ENCODE measurements around the gene PAX2.

The PAX2 gene

GRCh38 chr10:100800931-100801330 is 55.5 kb downstream of the PAX2 start:
- no peaks in the 10 kb centered on the region for H3K27me3 ChIP-seq
- H4K20me1 ChIP-seq: no peaks in the 10 kb centered on the region
- no peaks in the 10 kb centered on the region for H3K36me3 ChIP-seq
- no peak overlapping the region for H3K27ac ChIP-seq
- TF ChIP-seq Cebpa-rat (IDR thresholded peaks at IDR 0.05): no peak
- no peaks in the 10 kb centered on the region for H3K4me1 ChIP-seq
- no peak overlapping the region for H3K9ac ChIP-seq
- no peaks in the 10 kb centered on the region for H3K9me3 ChIP-seq
- no peak overlapping the region for H3K4me2 ChIP-seq
- H3K4me3 ChIP-seq: no peak overlapping the region

- no peaks in the 10 kb centered on the region for H3K4me1 ChIP-seq
- no peaks in the 10 kb centered on the region for H3K27me3 ChIP-seq
- TF ChIP-seq Cebpa-rat (IDR thresholded peaks at IDR 0.05): no peak
Observed at GRCh38 chr10:100802196-100802595, 56.8 kb downstream of the PAX2 start.

GRCh38 chr10:100802607-100803006 is 57.2 kb downstream of the PAX2 start:
- H3K27me3 ChIP-seq: no peaks in the 10 kb centered on the region
- H3K27ac ChIP-seq: no peak overlapping the region
- no peaks in the 10 kb centered on the region for H4K20me1 ChIP-seq
- H3K9ac ChIP-seq: no peak overlapping the region
- H3K4me3 ChIP-seq: no peak overlapping the region
- H3K4me2 ChIP-seq: no peak overlapping the region
- H3K4me1 ChIP-seq: no peaks in the 10 kb centered on the region
- H3K36me3 ChIP-seq: no peaks in the 10 kb centered on the region
- TF ChIP-seq Cebpa-rat (IDR thresholded peaks at IDR 0.05): no peak
- H3K9me3 ChIP-seq: no peaks in the 10 kb centered on the region

More at GRCh38 chr10:100802196-100802595, 56.8 kb downstream of the PAX2 start:
- no peaks in the 10 kb centered on the region for H3K9me3 ChIP-seq
- H3K9ac ChIP-seq: no peak overlapping the region
- H3K27ac ChIP-seq: no peak overlapping the region
- no peaks in the 10 kb centered on the region for H4K20me1 ChIP-seq
- no peaks in the 10 kb centered on the region for H3K36me3 ChIP-seq
- no peak overlapping the region for H3K4me3 ChIP-seq
- no peak overlapping the region for H3K4me2 ChIP-seq

GRCh38 chr10:100803492-100803891 is 58.1 kb downstream of the PAX2 start:
- no peak for TF ChIP-seq Cebpa-rat (IDR thresholded peaks at IDR 0.05)
- no peak overlapping the region for H3K27ac ChIP-seq
- H3K4me3 ChIP-seq: no peak overlapping the region
- H3K36me3 ChIP-seq: no peaks in the 10 kb centered on the region
- H3K9me3 ChIP-seq: no peaks in the 10 kb centered on the region
- no peaks in the 10 kb centered on the region for H4K20me1 ChIP-seq
- H3K9ac ChIP-seq: no peak overlapping the region
- H3K4me1 ChIP-seq: no peaks in the 10 kb centered on the region
- H3K27me3 ChIP-seq: no peaks in the 10 kb centered on the region
- H3K4me2 ChIP-seq: no peak overlapping the region

- H3K36me3 ChIP-seq: no peaks in the 10 kb centered on the region
- H3K9ac ChIP-seq: no peak overlapping the region
- no peak overlapping the region for H3K4me3 ChIP-seq
- no peaks in the 10 kb centered on the region for H4K20me1 ChIP-seq
- no peaks in the 10 kb centered on the region for H3K9me3 ChIP-seq
- no peak overlapping the region for H3K27ac ChIP-seq
- H3K27me3 ChIP-seq: no peaks in the 10 kb centered on the region
- H3K4me1 ChIP-seq: no peaks in the 10 kb centered on the region
- no peak for TF ChIP-seq Cebpa-rat (IDR thresholded peaks at IDR 0.05)
- no peak overlapping the region for H3K4me2 ChIP-seq
Observed at GRCh38 chr10:100803908-100804307, 58.5 kb downstream of the PAX2 start.

- Histone ChIP-seq H3K27me3 (no peaks in the 10 kb centered on the region), H3K27ac (no peak overlapping the region)
- no peak for TF ChIP-seq Cebpa-rat (IDR thresholded peaks at IDR 0.05)
Observed at GRCh38 chr10:100805543-100806355, 60.4 kb downstream of the PAX2 start.

GRCh38 chr10:100806356-100806645 is 60.9 kb downstream of the PAX2 start:
- Histone ChIP-seq H3K27ac (no peak overlapping the region), H3K4me2 (no peak overlapping the region), H3K4me1 (no peaks in the 10 kb centered on the region), H4K20me1 (no peaks in the 10 kb centered on the region), H3K4me3 (no peak overlapping the region), H3K36me3 (no peaks in the 10 kb centered on the region), H3K9ac (no peak overlapping the region), H3K9me3 (no peaks in the 10 kb centered on the region), H3K27me3 (no peaks in the 10 kb centered on the region)
- TF ChIP-seq Cebpa-rat (IDR thresholded peaks at IDR 0.05): no peak

More at GRCh38 chr10:100805543-100806355, 60.4 kb downstream of the PAX2 start:
- Histone ChIP-seq H3K36me3 (no peaks in the 10 kb centered on the region), H3K4me3 (no peak overlapping the region), H3K4me2 (no peak overlapping the region), H3K9ac (no peak overlapping the region), H3K9me3 (no peaks in the 10 kb centered on the region), H4K20me1 (no peaks in the 10 kb centered on the region), H3K4me1 (no peaks in the 10 kb centered on the region)

- no peaks in the 10 kb centered on the region for H3K4me1 ChIP-seq
- TF ChIP-seq Cebpa-rat (IDR thresholded peaks at IDR 0.05): no peak
- H3K27me3 ChIP-seq: no peaks in the 10 kb centered on the region
- no peaks in the 10 kb centered on the region for H3K36me3 ChIP-seq
- no peak overlapping the region for H3K4me2 ChIP-seq
- no peak overlapping the region for H3K27ac ChIP-seq
- H3K4me3 ChIP-seq: no peak overlapping the region
- H3K9me3 ChIP-seq: no peaks in the 10 kb centered on the region
- H4K20me1 ChIP-seq: no peaks in the 10 kb centered on the region
- H3K9ac ChIP-seq: no peak overlapping the region
Observed at GRCh38 chr10:100807241-100807951, 62.0 kb downstream of the PAX2 start.

GRCh38 chr10:100808876-100809275 is 63.5 kb downstream of the PAX2 start:
- Histone ChIP-seq H3K4me2 (no peak overlapping the region), H3K9ac (no peak overlapping the region), H3K27ac (no peak overlapping the region), H3K4me3 (no peak overlapping the region), H3K4me1 (no peaks in the 10 kb centered on the region), H3K36me3 (no peaks in the 10 kb centered on the region), H4K20me1 (no peaks in the 10 kb centered on the region), H3K27me3 (no peaks in the 10 kb centered on the region), H3K9me3 (no peaks in the 10 kb centered on the region)
- TF ChIP-seq Cebpa-rat (IDR thresholded peaks at IDR 0.05): no peak

GRCh38 chr10:100810091-100810834 is 64.9 kb downstream of the PAX2 start:
- Histone ChIP-seq H4K20me1 (no peaks in the 10 kb centered on the region), H3K9ac (no peak overlapping the region), H3K4me2 (no peak overlapping the region), H3K27me3 (no peaks in the 10 kb centered on the region), H3K4me3 (no peak overlapping the region), H3K4me1 (no peaks in the 10 kb centered on the region), H3K27ac (no peak overlapping the region), H3K9me3 (no peaks in the 10 kb centered on the region), H3K36me3 (no peaks in the 10 kb centered on the region)
- TF ChIP-seq Cebpa-rat (IDR thresholded peaks at IDR 0.05): no peak

Measured in BLaER1 (cell line).